Esophagus muscularis mucosa (tissue), 3 donors: Measurements from ENCODE around the gene SPATA9.

Experiments used
- POLR2A ChIP-seq: fragments of 450-650 bp; IDR thresholded peaks from one replicate; pipeline ENCODE4 v1.6.1; 2017; ENCODE audit warnings: antibody characterized with exemption, moderate library complexity, mild to moderate bottlenecking, low read depth
- POLR2AphosphoS5 ChIP-seq, 2 donors: sonication (generic); formaldehyde crosslinking; IDR thresholded peaks; one replicate each; pipeline ENCODE4 v1.6.1; 2017; ENCODE audit warnings: antibody characterized with exemption in 2 of 2
- TF ChIP-seq, protein P1 (sequence below), 3 experiments: fragments of 200-600 bp in 2 of 3; fragments of 450-650 bp in 1 of 3; sonication (generic) in 2 of 3; IDR thresholded peaks; one replicate each; pipeline ENCODE4 v1.5.1; 2017 to 2019; ENCODE audit warnings: antibody characterized with exemption in 3 of 3, mild to moderate bottlenecking in 2 of 3, moderate library complexity in 1 of 3

DNA sequence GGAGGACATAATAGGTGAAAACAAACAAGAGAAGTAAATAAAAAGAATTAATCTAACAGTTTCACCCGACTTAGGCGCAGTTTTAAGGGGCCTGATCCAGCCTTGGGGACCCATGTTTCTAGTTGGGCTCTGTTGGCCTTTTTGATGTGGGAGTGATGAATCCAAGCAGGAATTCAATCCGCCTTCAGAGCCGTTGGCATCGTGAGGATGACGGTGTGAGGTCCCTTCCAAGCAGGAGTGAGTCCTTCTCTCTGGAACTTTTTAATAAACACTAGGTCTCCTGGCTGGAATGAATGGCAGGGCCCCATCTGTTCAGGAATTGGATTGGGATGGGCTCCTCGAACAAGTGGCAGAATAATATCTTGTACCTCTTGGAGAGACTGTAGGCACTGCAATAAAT is 26.1 kb upstream of the SPATA9 start:
- TF ChIP-seq, protein P1, sequence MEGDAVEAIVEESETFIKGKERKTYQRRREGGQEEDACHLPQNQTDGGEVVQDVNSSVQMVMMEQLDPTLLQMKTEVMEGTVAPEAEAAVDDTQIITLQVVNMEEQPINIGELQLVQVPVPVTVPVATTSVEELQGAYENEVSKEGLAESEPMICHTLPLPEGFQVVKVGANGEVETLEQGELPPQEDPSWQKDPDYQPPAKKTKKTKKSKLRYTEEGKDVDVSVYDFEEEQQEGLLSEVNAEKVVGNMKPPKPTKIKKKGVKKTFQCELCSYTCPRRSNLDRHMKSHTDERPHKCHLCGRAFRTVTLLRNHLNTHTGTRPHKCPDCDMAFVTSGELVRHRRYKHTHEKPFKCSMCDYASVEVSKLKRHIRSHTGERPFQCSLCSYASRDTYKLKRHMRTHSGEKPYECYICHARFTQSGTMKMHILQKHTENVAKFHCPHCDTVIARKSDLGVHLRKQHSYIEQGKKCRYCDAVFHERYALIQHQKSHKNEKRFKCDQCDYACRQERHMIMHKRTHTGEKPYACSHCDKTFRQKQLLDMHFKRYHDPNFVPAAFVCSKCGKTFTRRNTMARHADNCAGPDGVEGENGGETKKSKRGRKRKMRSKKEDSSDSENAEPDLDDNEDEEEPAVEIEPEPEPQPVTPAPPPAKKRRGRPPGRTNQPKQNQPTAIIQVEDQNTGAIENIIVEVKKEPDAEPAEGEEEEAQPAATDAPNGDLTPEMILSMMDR (IDR thresholded peaks at IDR 0.05): no peak
- TF ChIP-seq POLR2AphosphoS5 (IDR thresholded peaks at IDR 0.05) (no peak), POLR2A (no peak)
